Mesodermal cell (in vitro differentiated cells): ENCODE results near the gene PLPPR2. TPM values are rescaled to one million over a fixed set of nuclear protein-coding genes. Genes with fewer than 3 reads are reported as not detected.
"Not testable (repeated sequence)": the region's sequence is repeated elsewhere in the genome, so short reads cannot be mapped to it uniquely, and the experiment has no call there.

ENCODE experiments used
- H3K27ac ChIP-seq: 2 replicates; pipeline ENCODE4 v1.7.0; 2013; ENCODE audit warnings: mild to moderate bottlenecking, low read depth, low read length, moderate library complexity; ENCODE audit not compliant: severe bottlenecking
- H3K36me3 ChIP-seq: 2 replicates; pipeline ENCODE4 v1.7.1; 2013; ENCODE audit warnings: mild to moderate bottlenecking, low read length, moderate library complexity; ENCODE audit not compliant: control insufficient read depth, insufficient read depth
- H3K4me1 ChIP-seq: one replicate; pipeline ENCODE4 v1.7.1; 2013; ENCODE audit warnings: mild to moderate bottlenecking, low read length; ENCODE audit not compliant: insufficient read depth, control insufficient read depth, poor library complexity, severe bottlenecking
- H3K4me3 ChIP-seq: 2 replicates; pipeline ENCODE4 v1.7.0; 2013; ENCODE audit warnings: low read length, control low read depth, mild to moderate bottlenecking; ENCODE audit not compliant: insufficient read depth, poor library complexity, severe bottlenecking; ENCODE audit errors: extremely low read depth
- H3K9me3 ChIP-seq: 2 replicates; pipeline ENCODE4 v1.7.1; 2013; ENCODE audit warnings: mild to moderate bottlenecking, low read length, moderate library complexity; ENCODE audit not compliant: control insufficient read depth
- WGBS, 2 experiments: methylation state at CpG; one replicate each; pipeline ENCODE4 v1.1.5; 2013; ENCODE audit warnings: missing lambda C conversion rate in 2 of 2; ENCODE audit not compliant: insufficient coverage in 2 of 2; 5-methylcytosine and 5-hydroxymethylcytosine counted together
- polyA plus RNA-seq, 2 experiments: library from polyadenylated mRNA; stranded (reverse); fragments of 50-300 nt; gene quantifications; one replicate each; pipeline ENCODE4 v1.2.3, GENCODE V29; 2013

PLPPR2 gene, protein sequence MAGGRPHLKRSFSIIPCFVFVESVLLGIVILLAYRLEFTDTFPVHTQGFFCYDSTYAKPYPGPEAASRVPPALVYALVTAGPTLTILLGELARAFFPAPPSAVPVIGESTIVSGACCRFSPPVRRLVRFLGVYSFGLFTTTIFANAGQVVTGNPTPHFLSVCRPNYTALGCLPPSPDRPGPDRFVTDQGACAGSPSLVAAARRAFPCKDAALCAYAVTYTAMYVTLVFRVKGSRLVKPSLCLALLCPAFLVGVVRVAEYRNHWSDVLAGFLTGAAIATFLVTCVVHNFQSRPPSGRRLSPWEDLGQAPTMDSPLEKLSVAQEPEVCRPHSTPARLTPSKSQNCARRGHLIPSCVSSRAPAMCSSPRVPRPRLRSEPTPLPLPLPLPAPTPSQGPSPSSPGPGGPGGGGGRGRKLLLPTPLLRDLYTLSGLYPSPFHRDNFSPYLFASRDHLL
- 13.9 TPM for polyA plus RNA-seq (2013, experiment 1 of 2)
- 12.2 TPM for polyA plus RNA-seq (2013, experiment 2 of 2)

DNA sequence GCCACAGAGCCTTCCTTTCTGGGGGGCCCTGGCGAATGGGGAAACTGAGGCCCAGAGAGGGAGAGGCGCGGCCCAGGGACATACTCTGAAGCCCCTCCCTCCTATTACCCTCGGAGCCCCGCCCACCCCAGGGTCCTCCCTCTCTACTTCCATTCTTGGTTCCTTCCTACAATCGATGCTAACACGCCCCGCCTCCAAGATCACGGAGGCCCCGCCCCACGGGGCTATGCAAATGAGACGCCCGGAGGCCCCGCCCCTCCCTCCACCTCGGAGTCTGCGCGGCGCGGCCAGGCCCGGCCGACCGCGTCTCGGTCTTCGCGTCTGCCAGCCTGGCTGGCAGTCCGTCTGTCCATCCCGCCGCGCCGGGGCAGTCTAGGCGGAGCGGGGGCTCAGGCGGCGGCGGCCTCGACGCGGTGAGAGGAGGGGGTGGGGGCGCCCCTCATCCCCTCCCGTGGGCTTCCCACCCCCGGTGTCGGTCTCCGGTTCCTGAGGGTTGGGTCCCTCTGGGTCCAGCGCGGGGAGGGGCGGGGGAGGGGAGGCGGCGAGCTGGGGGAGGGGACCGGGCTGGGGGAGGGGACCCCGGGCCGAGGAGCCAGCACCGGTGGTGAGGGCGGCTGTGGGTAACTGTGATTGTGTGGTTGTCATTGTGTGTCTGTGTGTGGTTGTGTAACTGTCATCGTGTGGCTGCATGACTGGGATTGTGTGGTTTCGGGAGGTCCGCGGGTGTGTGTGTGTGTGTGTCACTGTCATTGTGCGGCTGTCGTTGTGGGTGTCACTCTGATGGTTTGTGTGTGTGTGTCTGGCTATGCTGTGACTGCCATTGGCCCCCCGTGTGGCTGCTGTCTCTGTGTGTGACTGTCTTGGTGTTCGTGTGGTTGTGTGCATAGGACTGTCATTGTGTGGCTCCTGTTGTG lies at the start of gene PLPPR2:
Gene PLPPR2 (plus strand): TSS at position 273 of the 914 bp plus-strand sequence. CDS start 2,242 bp downstream, outside the sequence.
- Histone ChIP-seq H3K27ac (no peak within 1 kb of the TSS), H3K4me3 (peak within 1 kb of the TSS; percentile 47), H3K36me3 (no peaks in the 10 kb centered on the region), H3K4me1 (no peaks in the 10 kb centered on the region), H3K9me3 (no peaks in the 10 kb centered on the region)
- WGBS, 2 experiments, result 8 to 22% methylated on average over 21 to 26 of the region's 62 CpGs

DNA sequence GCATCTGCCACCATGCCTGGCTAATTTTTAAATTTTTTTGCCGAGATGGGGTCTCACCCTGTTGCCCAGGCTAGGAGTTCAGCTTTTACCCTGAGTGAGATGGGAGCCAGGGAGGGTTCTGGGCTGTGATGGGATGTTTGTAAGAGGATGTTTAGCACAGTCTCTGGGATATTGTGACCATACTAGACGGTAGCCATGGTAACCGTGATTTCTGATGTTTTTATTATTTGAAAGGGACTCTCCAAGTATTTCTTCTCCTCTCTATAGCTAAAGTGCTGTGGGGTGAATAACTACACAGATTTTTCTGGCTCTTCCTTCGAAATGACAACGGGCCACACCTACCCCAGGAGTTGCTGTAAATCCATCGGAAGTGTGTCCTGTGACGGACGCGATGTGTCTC lies 48.9 kb upstream of the PLPPR2 start:
- no peak overlapping the region for H3K4me3 ChIP-seq
- 85 to 88% methylated on average over 6 to 8 of the region's 9 CpGs for WGBS, 2 experiments

DNA sequence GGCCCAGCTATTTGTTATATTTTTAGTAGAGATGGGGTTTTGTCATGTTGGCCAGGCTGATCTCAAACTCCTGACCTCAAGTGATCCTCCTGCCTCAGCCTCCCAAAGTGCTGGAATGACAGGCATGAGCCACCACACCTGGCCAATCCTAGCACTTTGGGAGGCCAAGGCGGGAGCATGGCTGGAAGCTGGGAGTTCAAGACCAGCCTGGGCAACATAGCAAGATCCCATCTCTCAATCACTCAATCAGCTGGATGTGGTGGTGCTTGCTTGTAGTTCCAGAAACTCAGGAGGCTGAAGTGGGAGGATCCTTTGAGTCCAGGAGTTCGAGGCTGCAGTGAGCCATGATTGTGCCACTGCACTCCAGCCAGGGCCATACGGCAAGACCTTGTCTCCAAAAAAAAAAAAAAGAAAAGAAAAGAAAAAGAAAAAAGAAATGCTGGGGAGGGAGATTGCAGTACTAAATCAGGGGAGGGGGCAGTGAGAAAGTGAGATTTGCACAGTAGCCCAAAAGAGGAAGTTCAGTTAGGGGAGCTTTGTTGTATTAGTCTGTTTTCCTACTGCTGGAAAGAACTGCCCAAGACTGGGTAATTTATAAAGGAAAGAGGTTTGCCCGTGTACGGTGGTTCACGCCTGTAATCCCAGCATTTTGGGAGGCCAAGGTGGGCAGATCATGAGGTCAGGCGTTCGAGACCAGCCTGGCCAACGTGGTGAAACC lies 34.8 kb upstream of the PLPPR2 start:
- not testable (repeated sequence) for H3K4me1 ChIP-seq, H3K36me3 ChIP-seq, H3K4me3 ChIP-seq, H3K27ac ChIP-seq, H3K9me3 ChIP-seq
- 95 to 99% methylated on average over 8 to 9 of the region's 9 CpGs for WGBS, 2 experiments

More for the DNA sequence above, 48.9 kb upstream of the PLPPR2 start:
- Histone ChIP-seq H3K4me1 (no peaks in the 10 kb centered on the region), H3K9me3 (no peaks in the 10 kb centered on the region), H3K27ac (no peak overlapping the region), H3K36me3 (no peaks in the 10 kb centered on the region)

DNA sequence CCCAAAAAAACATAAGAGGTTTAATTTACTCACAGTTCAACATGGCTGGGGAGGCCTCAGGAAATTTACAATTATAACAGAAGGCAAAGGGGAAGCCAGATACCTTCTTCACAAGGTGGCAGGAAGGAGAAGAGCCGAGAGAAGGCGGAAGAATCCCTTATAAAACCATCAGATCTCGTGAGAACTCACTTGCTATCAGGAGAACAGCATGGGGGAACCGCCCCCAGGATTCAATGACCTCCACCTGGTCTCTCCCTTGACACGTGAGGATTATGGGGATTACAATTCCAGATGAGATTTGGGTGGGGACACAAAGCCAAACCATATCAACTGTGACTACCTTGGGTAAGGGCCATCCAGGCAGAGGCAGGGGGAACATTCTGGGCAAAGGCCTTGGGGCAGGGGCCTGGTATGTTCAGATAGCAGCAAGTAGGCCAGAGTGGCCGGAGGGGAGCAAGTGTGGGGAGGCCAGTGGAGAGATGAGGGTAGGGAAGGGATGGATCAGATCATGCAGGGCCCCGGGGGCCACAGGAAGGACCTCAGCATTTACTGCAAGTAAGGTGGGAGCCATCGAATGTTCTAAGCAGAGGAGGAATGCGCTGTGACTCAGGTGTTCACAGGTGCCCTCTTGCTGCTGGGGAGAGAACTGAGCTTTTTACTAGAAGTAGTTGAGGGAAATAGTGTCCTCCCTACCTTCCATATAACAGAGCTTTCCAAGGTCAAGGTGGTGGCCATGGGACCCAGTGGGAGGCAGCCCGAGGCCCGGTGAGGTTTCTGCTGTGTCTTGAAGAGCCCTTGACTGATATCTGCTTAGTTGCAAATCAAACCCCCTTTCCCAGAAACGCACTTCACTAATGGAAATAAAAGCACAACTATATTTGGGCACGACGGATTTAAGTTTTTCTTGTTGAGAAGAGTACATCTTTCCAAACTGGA lies 33.8 kb upstream of the PLPPR2 start:
- WGBS, 2 experiments, result 89 to 92% methylated on average over 9 of the region's 14 CpGs
- Histone ChIP-seq H3K4me1 (no peaks in the 10 kb centered on the region), H3K36me3 (peaks cover 7% of the 10 kb centered on the region), H3K27ac (no peak overlapping the region), H3K4me3 (no peak overlapping the region), H3K9me3 (no peaks in the 10 kb centered on the region)

DNA sequence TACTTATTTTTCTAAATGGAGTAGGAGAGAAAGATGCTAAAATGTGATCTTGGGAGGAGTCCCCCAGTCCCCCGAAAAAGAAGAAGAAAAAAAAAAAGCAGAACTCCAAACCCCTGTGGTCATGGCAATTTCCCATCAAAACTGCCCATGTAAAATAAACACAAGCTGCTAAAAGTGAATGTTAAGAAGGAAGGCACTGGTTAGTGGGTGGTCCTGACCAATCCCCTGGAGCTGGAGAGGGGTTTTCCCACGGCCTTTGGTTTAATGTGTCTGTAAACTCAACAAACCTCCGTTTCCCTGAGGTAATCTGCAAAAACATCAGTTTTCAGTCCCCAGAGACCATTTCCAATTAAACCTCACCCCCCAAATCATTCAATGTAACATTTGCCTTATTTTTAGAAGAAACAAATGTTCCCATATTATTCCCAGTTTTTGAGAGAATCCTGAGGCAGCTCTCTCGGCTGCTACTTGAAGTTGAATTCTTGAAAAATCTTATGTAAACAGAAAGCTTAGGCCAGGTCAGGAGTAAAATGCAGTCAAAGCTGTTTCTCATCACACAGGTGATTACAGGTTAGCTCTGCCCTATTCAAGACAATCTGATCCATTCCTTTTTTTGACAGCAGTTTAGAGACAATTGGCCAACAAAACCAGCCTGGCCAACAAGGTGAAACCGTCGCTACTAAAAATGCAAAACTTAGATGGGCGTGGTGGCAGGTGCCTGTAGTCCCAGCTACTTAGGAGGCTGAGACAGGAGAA lies 32.8 kb upstream of the PLPPR2 start:
- H3K4me3 ChIP-seq, result no peak overlapping the region
- no peaks in the 10 kb centered on the region for H3K4me1 ChIP-seq
- peaks cover 14% of the 10 kb centered on the region for H3K36me3 ChIP-seq
- H3K27ac ChIP-seq, result no peak overlapping the region
- 78 to 85% methylated on average over 3 to 5 of the region's 7 CpGs for WGBS, 2 experiments
- H3K9me3 ChIP-seq, result no peaks in the 10 kb centered on the region

DNA sequence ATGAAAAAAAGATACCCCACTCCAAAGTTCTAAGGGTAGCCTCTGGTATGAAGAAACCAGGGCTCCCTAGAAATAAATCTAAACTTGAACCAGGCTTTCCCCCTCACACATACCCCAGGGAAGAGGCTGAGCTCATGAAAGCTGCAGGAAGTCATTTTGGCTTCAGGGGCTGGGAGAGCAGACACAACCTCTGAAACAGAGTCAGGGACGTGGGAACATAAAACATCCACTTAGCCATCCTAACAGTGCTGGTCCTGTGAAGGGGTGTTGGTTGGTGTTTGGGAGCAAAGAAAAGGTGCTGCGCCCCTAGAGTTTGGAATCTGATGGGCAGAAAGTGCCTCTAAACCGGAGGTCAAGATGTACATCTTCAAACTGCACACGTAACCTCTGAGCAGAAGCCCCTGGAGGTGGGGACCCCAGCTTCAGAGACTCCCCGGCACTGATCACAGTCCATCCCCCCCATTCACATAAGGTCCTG lies 31.6 kb upstream of the PLPPR2 start:
- Histone ChIP-seq H3K4me1 (no peaks in the 10 kb centered on the region), H3K4me3 (no peak overlapping the region), H3K9me3 (no peaks in the 10 kb centered on the region), H3K27ac (no peak overlapping the region), H3K36me3 (peaks cover 17% of the 10 kb centered on the region)
- 81 to 92% methylated on average over 3 of the region's 5 CpGs for WGBS, 2 experiments

DNA sequence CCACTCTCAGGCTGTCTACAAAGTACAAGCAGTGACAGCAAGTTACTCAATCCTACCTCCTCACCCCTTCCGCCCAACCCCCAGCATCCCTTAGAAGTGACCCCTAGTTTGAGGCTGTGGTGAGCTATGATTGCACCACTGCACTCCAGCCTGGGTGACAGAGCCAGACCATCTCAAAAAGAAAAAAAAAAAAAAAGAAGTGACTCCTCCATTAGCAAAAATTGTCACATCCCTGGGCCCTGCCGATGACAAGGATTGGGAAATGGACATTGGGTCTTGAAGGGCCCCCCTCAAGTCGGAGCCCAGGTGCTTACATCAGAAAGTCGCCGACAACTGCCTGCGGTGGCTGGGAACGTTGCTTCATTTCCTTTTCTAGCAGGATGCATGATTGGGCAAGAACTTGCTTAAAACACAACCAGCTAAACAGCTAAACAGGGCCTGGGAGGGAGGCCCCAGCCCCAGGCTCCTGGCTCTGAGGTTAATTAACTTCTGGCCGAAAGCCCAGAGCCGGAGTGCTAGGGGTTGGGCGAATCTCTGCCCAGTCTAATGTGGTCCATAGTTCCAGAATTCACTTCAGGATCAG lies 31.1 kb upstream of the PLPPR2 start:
- 87 to 97% methylated on average over 9 to 10 of the region's 10 CpGs for WGBS, 2 experiments
- Histone ChIP-seq H3K4me3 (no peak overlapping the region), H3K27ac (no peak overlapping the region)

DNA sequence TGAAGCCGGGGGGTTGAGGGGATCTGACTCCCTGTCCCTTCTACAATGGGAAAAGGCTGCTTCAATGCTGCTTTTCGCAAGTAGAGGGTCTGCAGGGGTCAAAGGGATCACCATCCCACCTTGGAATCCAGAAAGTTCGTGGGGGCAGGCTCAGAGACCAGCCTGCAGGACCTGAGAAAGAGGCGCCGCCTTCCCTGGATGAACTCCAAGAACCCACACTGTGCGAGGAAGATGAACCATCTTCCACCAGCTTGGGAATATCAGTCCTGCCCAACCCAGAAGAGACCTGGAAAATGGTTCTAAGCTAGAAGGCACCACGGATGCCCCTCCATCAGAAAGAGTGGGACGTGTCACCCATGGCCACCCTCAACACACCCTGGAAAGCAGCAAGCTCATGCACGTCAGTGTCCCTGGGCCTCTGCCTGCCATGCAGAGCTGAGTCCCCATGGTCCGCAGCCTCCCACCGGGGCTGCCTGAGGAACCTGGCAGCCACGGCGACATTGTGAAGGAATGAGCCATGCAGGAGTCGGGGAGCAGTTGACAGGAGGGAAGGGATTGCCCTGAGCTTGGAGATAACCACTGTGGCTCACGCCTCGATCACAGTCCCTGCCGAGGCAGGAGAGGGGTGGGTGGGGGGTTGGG lies 30.4 kb upstream of the PLPPR2 start:
- H3K36me3 ChIP-seq, result peaks cover 23% of the 10 kb centered on the region
- H3K4me3 ChIP-seq, result no peak overlapping the region
- H3K27ac ChIP-seq, result no peak overlapping the region
- 95 to 96% methylated on average over 13 of the region's 17 CpGs for WGBS, 2 experiments
- no peaks in the 10 kb centered on the region for H3K4me1 ChIP-seq
- H3K9me3 ChIP-seq, result no peaks in the 10 kb centered on the region

More for the DNA sequence above, 31.1 kb upstream of the PLPPR2 start:
- Histone ChIP-seq H3K9me3 (no peaks in the 10 kb centered on the region), H3K4me1 (no peaks in the 10 kb centered on the region), H3K36me3 (peaks cover 20% of the 10 kb centered on the region)
